Loucy (cell line): Measurements from ENCODE around the gene BPI.

Experiments
- H2AFZ ChIP-seq: fragments of 200-600 bp; sonication (generic); 2 replicates; pipeline ENCODE4 v1.6.0; 2016; ENCODE audit warnings: antibody characterized with exemption, mild to moderate bottlenecking, low read length, moderate library complexity
- H3F3A ChIP-seq: fragments of 200-600 bp; 2 replicates; pipeline ENCODE4 v1.6.0; 2016; ENCODE audit warnings: antibody characterized with exemption, low read depth, mild to moderate bottlenecking
- H3K27me3 ChIP-seq: fragments of 200-600 bp; sonication (generic); 2 replicates; pipeline ENCODE4 v1.6.1; 2014; ENCODE audit warnings: low read length, mild to moderate bottlenecking; ENCODE audit not compliant: insufficient read depth, poor library complexity, severe bottlenecking
- H3K36me3 ChIP-seq: fragments of 200-600 bp; sonication (generic); 2 replicates; pipeline ENCODE4 v1.6.1; 2016; ENCODE audit warnings: low read length; ENCODE audit not compliant: insufficient read depth
- H3K4me1 ChIP-seq: fragments of 200-600 bp; sonication (generic); 2 replicates; pipeline ENCODE4 v1.5.1; 2014; ENCODE audit warnings: low read length, mild to moderate bottlenecking; ENCODE audit not compliant: insufficient read depth, poor library complexity, severe bottlenecking
- H3K4me2 ChIP-seq: fragments of 200-600 bp; sonication (generic); 2 replicates; pipeline ENCODE4 v1.6.0; 2014; ENCODE audit warnings: antibody characterized with exemption, low read length, low read depth, mild to moderate bottlenecking; ENCODE audit not compliant: poor library complexity, severe bottlenecking
- H3K4me3 ChIP-seq: fragments of 200-600 bp; sonication (generic); 2 replicates; pipeline ENCODE4 v1.5.1; 2014; ENCODE audit warnings: low read length, mild to moderate bottlenecking, mixed read lengths; ENCODE audit not compliant: poor library complexity, severe bottlenecking
- H3K79me2 ChIP-seq: fragments of 200-600 bp; sonication (generic); 2 replicates; pipeline ENCODE4 v1.6.1; 2014; ENCODE audit warnings: low read length; ENCODE audit not compliant: insufficient read depth
- H3K9ac ChIP-seq: fragments of 200-600 bp; sonication (generic); 2 replicates; pipeline ENCODE4 v1.6.0; 2014; ENCODE audit warnings: mild to moderate bottlenecking, low read depth, low read length, moderate library complexity; ENCODE audit not compliant: poor library complexity, severe bottlenecking
- H3K9me2 ChIP-seq: fragments of 200-600 bp; sonication (generic); replicated peaks from 2 replicates; pipeline ENCODE4 v1.6.1; 2016; ENCODE audit warnings: low read depth, low read length, mixed read lengths
- H3K9me3 ChIP-seq: fragments of 200-600 bp; sonication (generic); 2 replicates; pipeline ENCODE4 v1.6.1; 2014; ENCODE audit warnings: mild to moderate bottlenecking, antibody characterized with exemption, low read length, low read depth; ENCODE audit not compliant: insufficient read depth
- H4K20me1 ChIP-seq: fragments of 200-600 bp; sonication (generic); 2 replicates; pipeline ENCODE4 v1.6.0; 2014; ENCODE audit warnings: antibody characterized with exemption, low read length, mild to moderate bottlenecking; ENCODE audit not compliant: insufficient read depth, poor library complexity, severe bottlenecking
- CTCF ChIP-seq: fragments of 200-600 bp; sonication (generic); conservative IDR thresholded peaks from 2 replicates; pipeline ENCODE4 v1.5.1; 2014; ENCODE audit warnings: mild to moderate bottlenecking, antibody characterized with exemption, low read length
- EZH2phosphoT487 ChIP-seq: fragments of 200-600 bp; IDR thresholded peaks from 2 replicates; pipeline ENCODE4 v1.6.1; 2018; ENCODE audit warnings: antibody characterized with exemption, mild to moderate bottlenecking, moderate library complexity, borderline replicate concordance

The BPI gene

GRCh38 chr20:38269040-38269439, 34.9 kb upstream of the BPI start:
- TF ChIP-seq EZH2phosphoT487: no peak
- no peak for TF ChIP-seq CTCF
- H3K9me2 ChIP-seq: no peaks in the 10 kb centered on the region
- no peaks in the 10 kb centered on the region for H3K9me3 ChIP-seq
- H3K27me3 ChIP-seq: no peaks in the 10 kb centered on the region
- H2AFZ ChIP-seq: no peak overlapping the region
- no peaks in the 10 kb centered on the region for H3K79me2 ChIP-seq
- no peaks in the 10 kb centered on the region for H3F3A ChIP-seq
- no peaks in the 10 kb centered on the region for H3K36me3 ChIP-seq
- H4K20me1 ChIP-seq: no peaks in the 10 kb centered on the region
- no peaks in the 10 kb centered on the region for H3K4me1 ChIP-seq
- H3K4me2 ChIP-seq: no peak overlapping the region
- H3K4me3 ChIP-seq: no peak overlapping the region
- H3K9ac ChIP-seq: no peak overlapping the region

- H2AFZ ChIP-seq: no peak overlapping the region
- TF ChIP-seq EZH2phosphoT487 (no peak), CTCF (no peak)
- H3K4me1 ChIP-seq: no peaks in the 10 kb centered on the region
- no peaks in the 10 kb centered on the region for H3F3A ChIP-seq
- H3K79me2 ChIP-seq: no peaks in the 10 kb centered on the region
- no peak overlapping the region for H3K9ac ChIP-seq
- H3K9me3 ChIP-seq: no peaks in the 10 kb centered on the region
- no peaks in the 10 kb centered on the region for H3K36me3 ChIP-seq
- H3K9me2 ChIP-seq: no peaks in the 10 kb centered on the region
- H3K4me2 ChIP-seq: no peak overlapping the region
- H3K4me3 ChIP-seq: no peak overlapping the region
- H3K27me3 ChIP-seq: no peaks in the 10 kb centered on the region
- H4K20me1 ChIP-seq: no peaks in the 10 kb centered on the region
Observed at GRCh38 chr20:38269715-38270114, 34.2 kb upstream of the BPI start.

GRCh38 chr20:38270869-38271605, 32.9 kb upstream of the BPI start:
- H4K20me1 ChIP-seq: no peaks in the 10 kb centered on the region
- no peaks in the 10 kb centered on the region for H3K9me3 ChIP-seq
- TF ChIP-seq EZH2phosphoT487 (no peak), CTCF (no peak)
- H3K9me2 ChIP-seq: no peaks in the 10 kb centered on the region
- H3K4me1 ChIP-seq: no peaks in the 10 kb centered on the region
- H3K4me3 ChIP-seq: no peak overlapping the region
- H3K79me2 ChIP-seq: no peaks in the 10 kb centered on the region
- no peaks in the 10 kb centered on the region for H3K36me3 ChIP-seq
- H2AFZ ChIP-seq: no peak overlapping the region
- no peaks in the 10 kb centered on the region for H3F3A ChIP-seq
- no peak overlapping the region for H3K9ac ChIP-seq
- H3K27me3 ChIP-seq: no peaks in the 10 kb centered on the region
- no peak overlapping the region for H3K4me2 ChIP-seq
